Endometrial microvascular endothelial cells (primary cell): ENCODE measurements around the gene WDR37. TPM values are rescaled to one million over a fixed set of nuclear protein-coding genes. Genes with fewer than 3 reads are reported as not detected.
"Not testable (repeated sequence)": the region's sequence is repeated elsewhere in the genome, so short reads cannot be mapped to it uniquely, and the experiment has no call there.

Experiments used
- in situ Hi-C: cut with HindIII; loops from 2 replicates; pipeline ENCODE4 v1.10.0; 2017; ENCODE audit warnings: low sequenced_read_pairs, low pct_unique_long_range_greater_than_20kb; ENCODE audit errors: inconsistent ontology term
- total RNA-seq: library from RNA; depleted of rRNA; stranded (reverse); fragments of >200 nt; gene quantifications from one replicate; pipeline ENCODE4 v1.2.3, GENCODE V29; 2015; ENCODE audit errors: inconsistent ontology term

The WDR37 gene
- 8.6 TPM for total RNA-seq

GRCh38 chr10:1056326-1057105 is at the start of gene WDR37:
Gene WDR37 (plus strand): TSS chr10:1056385. CDS start chr10:1072156, 15,771 bp downstream.
- in situ Hi-C loops = no loop called here

GRCh38 chr10:1006573-1006972 is 49.6 kb upstream of the WDR37 start:
- in situ Hi-C loops = no loop called here

GRCh38 chr10:1007583-1007982 is 48.6 kb upstream of the WDR37 start:
- in situ Hi-C loops = no loop called here

- in situ Hi-C loops = no loop called here
Observed at GRCh38 chr10:1009071-1009494, 47.1 kb upstream of the WDR37 start.

GRCh38 chr10:1009947-1010346 is 46.2 kb upstream of the WDR37 start:
- in situ Hi-C loops = not testable (repeated sequence)

GRCh38 chr10:1010703-1011102 is 45.5 kb upstream of the WDR37 start:
- in situ Hi-C loops = no loop called here

- in situ Hi-C loops = no loop called here
Observed at GRCh38 chr10:1011696-1012095, 44.5 kb upstream of the WDR37 start.

GRCh38 chr10:1015688-1016087 is 40.5 kb upstream of the WDR37 start:
- in situ Hi-C loops = no loop called here

GRCh38 chr10:1019362-1019761 is 36.8 kb upstream of the WDR37 start:
- in situ Hi-C loops = no loop called here

- in situ Hi-C loops = no loop called here
Observed at GRCh38 chr10:1020460-1020859, 35.7 kb upstream of the WDR37 start.

- in situ Hi-C loops = no loop called here
Observed at GRCh38 chr10:1020958-1021357, 35.2 kb upstream of the WDR37 start.

- in situ Hi-C loops = no loop called here
Observed at GRCh38 chr10:1022413-1022812, 33.8 kb upstream of the WDR37 start.

GRCh38 chr10:1024103-1024502 is 32.1 kb upstream of the WDR37 start:
- in situ Hi-C loops = no loop called here

GRCh38 chr10:1025683-1026082 is 30.5 kb upstream of the WDR37 start, which contains the start of gene IDI2:
Gene IDI2 (minus strand): TSS chr10:1025859. CDS start chr10:1024723, 1,136 bp downstream.
- in situ Hi-C loops = no loop called here

- in situ Hi-C loops = no loop called here
Observed at GRCh38 chr10:1026578-1026977, 29.6 kb upstream of the WDR37 start.

GRCh38 chr10:1029838-1030237 is 26.3 kb upstream of the WDR37 start:
- in situ Hi-C loops = no loop called here

GRCh38 chr10:1033601-1034000 is 22.6 kb upstream of the WDR37 start:
- in situ Hi-C loops = no loop called here

GRCh38 chr10:1034758-1035157 is 21.4 kb upstream of the WDR37 start:
- in situ Hi-C loops = no loop called here

- in situ Hi-C loops = no loop called here
Observed at GRCh38 chr10:1035201-1035600, 21.0 kb upstream of the WDR37 start.

- in situ Hi-C loops = no loop called here
Observed at GRCh38 chr10:1036341-1036791, 19.8 kb upstream of the WDR37 start.

GRCh38 chr10:1037098-1037497 is 19.1 kb upstream of the WDR37 start:
- in situ Hi-C loops = no loop called here
